Measurements from ENCODE around the gene FAM174B.

FAM174B gene

DNA sequence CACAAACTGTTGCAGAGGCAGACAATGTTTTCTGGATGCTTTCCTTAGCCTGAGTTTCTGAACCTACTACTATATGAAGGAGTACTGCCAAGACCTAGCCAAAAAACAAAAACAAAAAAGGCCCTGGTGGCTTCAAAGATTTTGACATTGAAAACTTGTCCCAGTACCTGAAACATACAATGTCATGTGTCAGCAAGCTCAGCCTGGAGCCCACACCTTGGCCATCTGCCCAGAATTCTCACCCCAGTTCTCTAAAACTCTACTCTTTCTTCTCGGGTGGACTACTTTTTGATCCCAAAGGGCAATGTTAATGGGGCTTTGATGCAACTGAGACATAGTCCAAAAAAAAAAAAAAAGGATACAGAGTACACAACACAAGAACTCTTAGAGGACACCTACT, 81.4 kb downstream of the FAM174B start:
- TF ChIP-seq, protein P1, sequence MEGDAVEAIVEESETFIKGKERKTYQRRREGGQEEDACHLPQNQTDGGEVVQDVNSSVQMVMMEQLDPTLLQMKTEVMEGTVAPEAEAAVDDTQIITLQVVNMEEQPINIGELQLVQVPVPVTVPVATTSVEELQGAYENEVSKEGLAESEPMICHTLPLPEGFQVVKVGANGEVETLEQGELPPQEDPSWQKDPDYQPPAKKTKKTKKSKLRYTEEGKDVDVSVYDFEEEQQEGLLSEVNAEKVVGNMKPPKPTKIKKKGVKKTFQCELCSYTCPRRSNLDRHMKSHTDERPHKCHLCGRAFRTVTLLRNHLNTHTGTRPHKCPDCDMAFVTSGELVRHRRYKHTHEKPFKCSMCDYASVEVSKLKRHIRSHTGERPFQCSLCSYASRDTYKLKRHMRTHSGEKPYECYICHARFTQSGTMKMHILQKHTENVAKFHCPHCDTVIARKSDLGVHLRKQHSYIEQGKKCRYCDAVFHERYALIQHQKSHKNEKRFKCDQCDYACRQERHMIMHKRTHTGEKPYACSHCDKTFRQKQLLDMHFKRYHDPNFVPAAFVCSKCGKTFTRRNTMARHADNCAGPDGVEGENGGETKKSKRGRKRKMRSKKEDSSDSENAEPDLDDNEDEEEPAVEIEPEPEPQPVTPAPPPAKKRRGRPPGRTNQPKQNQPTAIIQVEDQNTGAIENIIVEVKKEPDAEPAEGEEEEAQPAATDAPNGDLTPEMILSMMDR (IDR thresholded peaks at IDR 0.05; ENCODE audit: low read depth, low read length, missing control alignments): no peak
- no peak for DNase-seq (ENCODE audit: low read depth)
- no peak overlapping the region for H3K4me3 ChIP-seq (ENCODE audit: low read depth, low read length)
- in situ Hi-C loops (cut with HindIII; ENCODE audit: low sequenced_read_pairs): no loop called here

DNA sequence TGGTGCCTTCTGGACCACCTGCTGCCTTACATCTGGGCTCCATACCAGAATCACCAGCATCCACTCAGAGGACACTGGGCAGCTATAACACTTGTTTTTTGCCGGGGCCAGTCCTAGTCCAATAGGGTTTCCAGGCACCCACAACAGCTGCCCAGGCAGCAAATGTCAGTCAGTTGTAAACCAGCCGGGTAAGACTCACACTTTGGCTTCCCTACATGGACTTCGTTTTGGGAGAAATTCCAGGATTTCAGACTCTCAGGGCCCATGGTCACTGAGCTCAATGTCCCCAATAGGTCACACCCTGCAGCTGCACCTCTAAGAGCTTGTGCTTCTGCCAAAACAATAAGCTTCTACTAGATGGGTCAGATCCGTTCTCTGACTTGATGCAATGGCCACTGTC, 83.8 kb downstream of the FAM174B start:
- H3K4me3 ChIP-seq (ENCODE audit: low read depth, low read length): no peak overlapping the region
- in situ Hi-C loops (cut with HindIII; ENCODE audit: low sequenced_read_pairs): no loop called here
- TF ChIP-seq, protein P1 (IDR thresholded peaks at IDR 0.05; ENCODE audit: low read depth, low read length, missing control alignments): no peak
- DNase-seq (ENCODE audit: low read depth): no peak

DNA sequence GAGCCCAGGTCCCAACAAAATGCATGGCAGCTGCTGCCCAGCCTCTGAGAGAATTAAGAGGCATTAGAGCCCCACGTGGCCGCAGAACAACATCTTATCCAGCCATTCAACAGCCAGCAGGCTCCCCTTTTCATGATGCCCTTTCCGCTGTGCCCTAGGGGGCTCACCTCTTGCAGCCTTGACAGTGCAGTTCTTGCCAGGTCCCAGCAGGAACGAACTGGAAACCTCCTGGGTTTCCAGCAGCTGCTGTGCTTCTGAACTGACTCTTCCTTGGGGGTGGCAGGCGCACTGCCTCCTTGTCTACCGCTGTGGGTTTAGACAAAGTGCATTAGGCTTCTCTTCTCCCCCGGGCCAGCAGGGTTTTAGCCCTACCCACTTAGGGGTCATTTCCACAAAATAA, 85.2 kb downstream of the FAM174B start:
- no peak for DNase-seq (ENCODE audit: low read depth)

DNA sequence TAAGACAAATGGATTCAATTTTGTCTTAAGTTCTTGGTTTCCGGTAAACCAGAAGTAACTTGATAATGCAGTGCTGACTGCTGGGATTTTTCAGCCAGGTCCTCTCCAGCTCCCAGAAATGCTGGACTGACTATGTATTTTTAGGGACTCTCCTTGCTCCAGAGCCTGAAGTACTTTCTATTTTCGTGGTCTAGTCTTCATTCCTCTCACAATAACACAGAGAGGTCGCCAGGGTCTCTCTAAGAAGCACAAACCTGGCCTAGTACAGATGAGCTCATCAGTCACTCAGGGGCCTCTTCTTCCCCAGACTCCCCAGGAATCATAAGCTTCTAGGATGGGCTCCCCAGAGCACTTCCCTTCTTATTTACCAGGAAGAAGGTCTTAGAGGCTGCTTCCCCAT, 85.8 kb downstream of the FAM174B start:
- DNase-seq (ENCODE audit: low read depth): no peak
- TF ChIP-seq, protein P1 (IDR thresholded peaks at IDR 0.05; ENCODE audit: low read depth, low read length, missing control alignments): no peak
- no peak overlapping the region for H3K4me3 ChIP-seq (ENCODE audit: low read depth, low read length)
- in situ Hi-C loops (cut with HindIII; ENCODE audit: low sequenced_read_pairs): no loop called here

More for the DNA sequence above, 85.2 kb downstream of the FAM174B start:
- in situ Hi-C loops (cut with HindIII; ENCODE audit: low sequenced_read_pairs): no loop called here
- no peak overlapping the region for H3K4me3 ChIP-seq (ENCODE audit: low read depth, low read length)
- TF ChIP-seq, protein P1 (IDR thresholded peaks at IDR 0.05; ENCODE audit: low read depth, low read length, missing control alignments): no peak
